Measurements from ENCODE around the gene UBE2J1. TPM values are rescaled to one million over a fixed set of nuclear protein-coding genes. Genes with fewer than 3 reads are reported as not detected.

The UBE2J1 gene
- polyA plus RNA-seq, 1 of the 3 experiments (the other 2 are of a cell fraction) = 11.3 TPM

- no peaks in the 10 kb centered on the region for H4K20me1 ChIP-seq (ENCODE audit: insufficient read depth)
- ChIA-PET CTCF (no interaction called here), POLR2A (no interaction called here)
- H3F3A ChIP-seq (replicated peaks; ENCODE audit: insufficient read depth) = peaks cover 12% of the 10 kb centered on the region
- H3K79me2 ChIP-seq (ENCODE audit: insufficient read depth) = no peaks in the 10 kb centered on the region
- H3K9me2 ChIP-seq = no peaks in the 10 kb centered on the region
- H3K9ac ChIP-seq = no peak overlapping the region
- no peaks in the 10 kb centered on the region for H3K27me3 ChIP-seq (ENCODE audit: insufficient read depth)
- no peak overlapping the region for H2AFZ ChIP-seq (ENCODE audit: low read depth)
- no peak overlapping the region for H3K4me3 ChIP-seq (ENCODE audit: low read depth in 2 of 2, low read length in 1 of 2)
- no peak for DNase-seq
- H3K4me1 ChIP-seq (ENCODE audit: control insufficient read depth in 1 of 2, insufficient read depth in 2 of 2, low read depth in 1 of 2, low read length in 1 of 2) = peaks cover 7 to 14% of the 10 kb centered on the region in 2 experiments
- no peak overlapping the region for H3K4me2 ChIP-seq
- no peaks in the 10 kb centered on the region for H3K9me3 ChIP-seq
- H3K27ac ChIP-seq (ENCODE audit: low read depth in 2 of 2, low read length in 1 of 2) = no peak overlapping the region
- H3K36me3 ChIP-seq (replicated peaks in 1 of 2; ENCODE audit: control insufficient read depth in 1 of 2, insufficient read depth in 2 of 2, low read length in 1 of 2) = no peaks in the 10 kb centered on the region
- TF ChIP-seq SIN3A (IDR thresholded peaks at IDR 0.05; ENCODE audit: borderline replicate concordance, low read depth, low read length) (no peak), MAX (IDR thresholded peaks at IDR 0.05; ENCODE audit: low read depth) (no peak), IRF3 (IDR thresholded peaks at IDR 0.05; ENCODE audit: low read depth, low read length) (no peak), YY1 (IDR thresholded peaks at IDR 0.05; ENCODE audit: low read depth) (no peak), FOXM1 (IDR thresholded peaks at IDR 0.05; ENCODE audit: low read depth) (no peak), TCF12 (IDR thresholded peaks at IDR 0.05) (no peak), JUND (IDR thresholded peaks at IDR 0.05) (no peak)
Measured at GRCh38 chr6:89317067-89317466, 35.5 kb downstream of the UBE2J1 start.

GRCh38 chr6:89315249-89315885, 37.2 kb downstream of the UBE2J1 start, which contains the start of gene GABRR2:
Gene GABRR2, minus strand, starts transcription at chr6:89315299. Its CDS starts 134 bp downstream, at chr6:89315165.
- H3K36me3 ChIP-seq (replicated peaks in 1 of 2; ENCODE audit: control insufficient read depth in 1 of 2, insufficient read depth in 2 of 2, low read length in 1 of 2) = no peaks in the 10 kb centered on the region
- no peak for DNase-seq
- ChIA-PET POLR2A (no interaction called here), CTCF (interaction anchor here (0.8 to 1.3 kb wide), 2 partner anchors 21 to 27 kb away, joined by 3 read pairs; no protein-coding TSS in a partner anchor)
- no peaks in the 10 kb centered on the region for H3K79me2 ChIP-seq (ENCODE audit: insufficient read depth)
- no peaks in the 10 kb centered on the region for H3K27me3 ChIP-seq (ENCODE audit: insufficient read depth)
- no peak within 1 kb of the TSS for H3K4me2 ChIP-seq
- H2AFZ ChIP-seq (ENCODE audit: low read depth) = no peak within 1 kb of the TSS
- no peaks in the 10 kb centered on the region for H3K9me2 ChIP-seq
- H3K4me1 ChIP-seq (ENCODE audit: control insufficient read depth in 1 of 2, insufficient read depth in 2 of 2, low read depth in 1 of 2, low read length in 1 of 2) = peaks cover 11 to 25% of the 10 kb centered on the region in 2 experiments
- no peaks in the 10 kb centered on the region for H4K20me1 ChIP-seq (ENCODE audit: insufficient read depth)
- H3K9ac ChIP-seq = no peak within 1 kb of the TSS
- no peak within 1 kb of the TSS for H3K27ac ChIP-seq (ENCODE audit: low read depth in 2 of 2, low read length in 1 of 2)
- no peak within 1 kb of the TSS for H3K4me3 ChIP-seq (ENCODE audit: low read depth in 2 of 2, low read length in 1 of 2)
- H3F3A ChIP-seq (replicated peaks; ENCODE audit: insufficient read depth) = peaks cover 12% of the 10 kb centered on the region
- WGBS (ENCODE audit: low lambda C conversion rate) = 91% methylated on average over 6 of the region's 6 CpGs
- TF ChIP-seq EZH2phosphoT487 (IDR thresholded peaks at IDR 0.05; ENCODE audit: borderline replicate concordance, low read depth) = no peak
- TF ChIP-seq ELF1 (IDR thresholded peaks at IDR 0.05) = no peak
- TF ChIP-seq TCF12 (IDR thresholded peaks at IDR 0.05) = no peak
- TF ChIP-seq SMC3 (IDR thresholded peaks at IDR 0.05; ENCODE audit: low read depth, low read length) = no peak
- no peak for TF ChIP-seq RXRA (IDR thresholded peaks at IDR 0.05; ENCODE audit: borderline replicate concordance, low read depth)
- TF ChIP-seq TAF1 (IDR thresholded peaks at IDR 0.05; ENCODE audit: borderline replicate concordance, low read depth, low read length) = no peak
- TF ChIP-seq FOSL2 (IDR thresholded peaks at IDR 0.05; ENCODE audit: borderline replicate concordance, low read depth) = no peak
- no peak for TF ChIP-seq RFX5 (IDR thresholded peaks at IDR 0.05; ENCODE audit: low read length)
- no peak for TF ChIP-seq MEF2A (IDR thresholded peaks at IDR 0.05; ENCODE audit: borderline replicate concordance, low read depth)
- TF ChIP-seq EP300 (IDR thresholded peaks at IDR 0.05; ENCODE audit: borderline replicate concordance in 1 of 2, low read depth in 1 of 2, low read length in 1 of 2) = no peak
- no peak for TF ChIP-seq TEAD4 (IDR thresholded peaks at IDR 0.05; ENCODE audit: borderline replicate concordance, insufficient read depth)
- H3K9me3 ChIP-seq = no peaks in the 10 kb centered on the region
